ENCODE data around the gene TBC1D10B. TPM values are rescaled to one million over a fixed set of nuclear protein-coding genes. Genes with fewer than 3 reads are reported as not detected.
"Not testable (repeated sequence)": the region's sequence is repeated elsewhere in the genome, so short reads cannot be mapped to it uniquely, and the experiment has no call there.

TBC1D10B gene
- total RNA-seq, 2 donors from 2014 or later: 46.2 to 46.4 TPM

GRCh38 chr16:30399435-30400186, 29.3 kb upstream of the TBC1D10B start:
- intact Hi-C loops (cut with DNase I, micrococcal nuclease): no loop called here
- DNase-seq (no peak), ATAC-seq (no peak)

GRCh38 chr16:30398661-30399434, 28.6 kb upstream of the TBC1D10B start:
- no peak for ATAC-seq
- DNase-seq: no peak
- intact Hi-C loops (cut with DNase I, micrococcal nuclease): no loop called here

GRCh38 chr16:30397776-30398660, 27.7 kb upstream of the TBC1D10B start:
- ATAC-seq: no peak
- no peak for DNase-seq
- intact Hi-C loops (cut with DNase I, micrococcal nuclease): no loop called here

GRCh38 chr16:30397056-30397455, 26.8 kb upstream of the TBC1D10B start:
- ATAC-seq (no peak), DNase-seq (no peak)
- intact Hi-C loops (cut with DNase I, micrococcal nuclease): no loop called here

GRCh38 chr16:30396627-30397026, 26.3 kb upstream of the TBC1D10B start:
- DNase-seq; ATAC-seq; intact Hi-C loops (cut with DNase I, micrococcal nuclease): not testable (repeated sequence)

GRCh38 chr16:30395992-30396585, 25.8 kb upstream of the TBC1D10B start:
- intact Hi-C loops (cut with DNase I, micrococcal nuclease): no loop called here
- ATAC-seq: no peak
- DNase-seq: no peak

- DNase-seq (peak; percentile 87 to 91), ATAC-seq (peak; percentile 89)
- intact Hi-C loops (cut with DNase I, micrococcal nuclease): no loop called here
These were observed 25.1 kb upstream of the TBC1D10B start, which contains the start of gene ZNF48 for GRCh38 chr16:30395155-30395991. Gene ZNF48, plus strand, starts transcription at chr16:30395420. Its CDS starts 375 bp downstream, at chr16:30395795.

- no peak for ATAC-seq
- no peak for DNase-seq
These were observed 24.4 kb upstream of the TBC1D10B start for GRCh38 chr16:30394592-30395154.

GRCh38 chr16:30383521-30383920, 13.2 kb upstream of the TBC1D10B start:
- intact Hi-C loops (cut with DNase I, micrococcal nuclease): no loop called here
- ATAC-seq (no peak), DNase-seq (no peak)

More at GRCh38 chr16:30394592-30395154, 24.4 kb upstream of the TBC1D10B start:
- intact Hi-C loops (cut with DNase I, micrococcal nuclease): no loop called here

- ATAC-seq (no peak), DNase-seq (peak in 1 of 2 donors; percentile 60)
- intact Hi-C loops (cut with DNase I, micrococcal nuclease): no loop called here
These were observed 12.0 kb upstream of the TBC1D10B start, which contains the start of gene SEPTIN1 for GRCh38 chr16:30382111-30382881. Gene SEPTIN1, minus strand, starts transcription at chr16:30382561. Its CDS starts 19 bp downstream, at chr16:30382542.

- DNase-seq (no peak), ATAC-seq (no peak)
- intact Hi-C loops (cut with DNase I, micrococcal nuclease): no loop called here
These were observed 11.2 kb upstream of the TBC1D10B start for GRCh38 chr16:30381291-30382041.

- intact Hi-C loops (cut with DNase I, micrococcal nuclease): no loop called here
- ATAC-seq: no peak
- DNase-seq: no peak
These were observed 10.5 kb upstream of the TBC1D10B start for GRCh38 chr16:30380803-30381208.

- intact Hi-C loops (cut with DNase I, micrococcal nuclease): no loop called here
- no peak for DNase-seq
- no peak for ATAC-seq
These were observed 9.9 kb upstream of the TBC1D10B start for GRCh38 chr16:30380072-30380802.

GRCh38 chr16:30379158-30379783, 9.0 kb upstream of the TBC1D10B start:
- intact Hi-C loops (cut with DNase I, micrococcal nuclease): no loop called here
- no peak for DNase-seq
- no peak for ATAC-seq
